Measurements from ENCODE around the gene MKI67.

MKI67 gene

DNA sequence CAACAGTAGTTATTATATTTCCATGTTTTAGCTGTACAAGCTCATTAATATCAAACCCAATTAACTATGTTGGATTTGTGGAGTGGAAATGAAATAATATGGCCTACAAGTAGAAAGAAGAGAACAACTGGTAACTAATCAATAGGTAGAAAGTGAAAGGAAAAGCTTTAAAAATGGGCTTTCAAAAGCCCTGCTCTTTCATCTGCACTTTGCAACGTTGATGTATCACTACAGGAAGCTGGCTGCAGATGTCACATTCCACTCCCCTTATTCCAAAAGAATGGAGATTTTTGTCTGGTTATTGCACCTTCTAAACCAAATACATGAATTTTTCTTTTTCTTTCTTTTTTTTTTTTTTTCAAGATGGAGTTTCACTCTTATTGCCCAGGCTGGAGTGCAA, 11.7 kb upstream of the MKI67 start:
- Mint-ChIP-seq H3K4me1 (no peaks in the 10 kb centered on the region), H3K4me3 (no peak overlapping the region), H3K36me3 (no peaks in the 10 kb centered on the region), H3K27me3 (peaks cover 2% of the 10 kb centered on the region), H3K9me3 (no peaks in the 10 kb centered on the region), H3K27ac (no peak overlapping the region)
- DNase-seq (ENCODE audit: low spot score in 2 of 2) (no peak), ATAC-seq (ENCODE audit: low read depth) (no peak)

DNA sequence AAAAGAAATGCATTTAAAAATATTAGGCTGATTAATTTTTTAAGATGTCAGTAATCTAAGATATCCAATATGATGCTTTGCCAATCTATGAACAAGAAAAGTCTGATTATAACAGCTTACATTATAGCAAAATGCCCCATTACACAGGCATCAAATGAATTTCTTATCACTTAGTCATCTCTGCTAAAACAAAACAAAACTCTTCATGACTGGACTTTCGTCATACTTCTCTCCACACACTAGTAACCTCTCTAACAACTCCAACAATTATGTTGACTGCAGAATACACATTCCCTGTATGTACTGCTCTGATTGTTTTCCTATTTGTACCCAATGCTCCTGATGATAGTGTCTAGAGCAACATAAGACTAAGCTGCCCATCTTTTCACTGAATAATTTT, 3.8 kb upstream of the MKI67 start:
- ATAC-seq (ENCODE audit: low read depth): no peak
- H3K4me3 Mint-ChIP-seq: no peak overlapping the region
- DNase-seq (ENCODE audit: low spot score in 2 of 2): no peak
- H3K9me3 Mint-ChIP-seq: no peaks in the 10 kb centered on the region
- H3K4me1 Mint-ChIP-seq: peaks cover 8% of the 10 kb centered on the region
- H3K27ac Mint-ChIP-seq: no peak overlapping the region
- peaks cover 2% of the 10 kb centered on the region for H3K27me3 Mint-ChIP-seq
- no peaks in the 10 kb centered on the region for H3K36me3 Mint-ChIP-seq

DNA sequence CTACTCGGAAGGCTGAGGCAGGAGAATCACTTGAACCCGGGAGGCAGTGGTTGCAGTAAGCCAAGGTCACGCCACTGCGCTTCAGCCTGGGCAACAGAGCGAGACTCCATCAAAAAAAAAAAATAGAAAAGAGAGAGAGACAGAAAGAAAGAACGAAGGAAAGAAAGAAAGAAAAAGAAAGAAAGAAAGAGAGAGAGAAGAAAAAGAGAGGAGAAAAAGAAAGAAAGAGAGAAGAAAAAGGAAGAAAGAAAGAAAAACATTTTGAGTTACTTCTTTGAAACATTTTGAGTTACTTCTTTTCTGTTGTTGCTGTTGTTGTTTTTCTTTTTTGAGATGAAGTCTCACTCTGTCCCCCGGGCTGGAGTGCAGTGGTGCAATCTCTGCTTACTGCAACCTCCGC, 2.4 kb upstream of the MKI67 start:
- no peak for DNase-seq (ENCODE audit: low spot score in 2 of 2)
- H3K4me3 Mint-ChIP-seq: no peak overlapping the region
- peaks cover 10% of the 10 kb centered on the region for H3K4me1 Mint-ChIP-seq
- H3K9me3 Mint-ChIP-seq: no peaks in the 10 kb centered on the region
- ATAC-seq (ENCODE audit: low read depth): no peak
- peaks cover 7% of the 10 kb centered on the region for H3K27me3 Mint-ChIP-seq
- H3K27ac Mint-ChIP-seq: no peak overlapping the region
- H3K36me3 Mint-ChIP-seq: no peaks in the 10 kb centered on the region

DNA sequence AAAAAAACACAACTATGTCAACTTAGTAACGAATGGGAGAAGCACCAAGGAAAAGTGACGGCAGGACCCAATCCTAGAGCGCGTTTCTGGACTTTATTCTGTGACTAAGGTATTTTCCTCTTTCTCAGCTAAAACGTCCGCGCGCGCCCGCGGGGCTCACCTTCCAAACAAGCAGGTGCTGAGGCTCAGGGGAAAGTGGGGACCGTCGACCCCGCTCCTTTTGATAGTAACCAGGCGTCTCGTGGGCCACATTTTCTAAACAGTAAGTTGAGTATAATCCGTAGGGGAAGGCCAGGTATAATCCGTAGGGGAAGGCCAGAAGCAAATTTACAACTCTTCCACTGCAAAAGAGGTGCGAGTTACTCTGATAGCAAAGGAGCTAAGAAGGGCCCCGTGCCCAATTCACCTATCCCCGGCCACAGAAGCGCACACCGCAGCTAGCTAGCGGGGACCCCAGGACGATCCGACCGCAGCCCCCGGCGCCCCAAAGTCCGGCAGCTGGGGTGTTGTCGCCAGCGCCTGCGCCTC, 743 bp downstream of the MKI67 start:
- Mint-ChIP-seq H3K27ac (peak overlapping the region; percentile 67), H3K9me3 (no peaks in the 10 kb centered on the region), H3K27me3 (peaks cover 9% of the 10 kb centered on the region), H3K4me1 (peaks cover 10% of the 10 kb centered on the region), H3K4me3 (peak overlapping the region; percentile 87), H3K36me3 (no peaks in the 10 kb centered on the region)
- ATAC-seq (ENCODE audit: low read depth) (no peak), DNase-seq (ENCODE audit: low spot score in 2 of 2) (peak in 1 of 2 donors; percentile 21)

DNA sequence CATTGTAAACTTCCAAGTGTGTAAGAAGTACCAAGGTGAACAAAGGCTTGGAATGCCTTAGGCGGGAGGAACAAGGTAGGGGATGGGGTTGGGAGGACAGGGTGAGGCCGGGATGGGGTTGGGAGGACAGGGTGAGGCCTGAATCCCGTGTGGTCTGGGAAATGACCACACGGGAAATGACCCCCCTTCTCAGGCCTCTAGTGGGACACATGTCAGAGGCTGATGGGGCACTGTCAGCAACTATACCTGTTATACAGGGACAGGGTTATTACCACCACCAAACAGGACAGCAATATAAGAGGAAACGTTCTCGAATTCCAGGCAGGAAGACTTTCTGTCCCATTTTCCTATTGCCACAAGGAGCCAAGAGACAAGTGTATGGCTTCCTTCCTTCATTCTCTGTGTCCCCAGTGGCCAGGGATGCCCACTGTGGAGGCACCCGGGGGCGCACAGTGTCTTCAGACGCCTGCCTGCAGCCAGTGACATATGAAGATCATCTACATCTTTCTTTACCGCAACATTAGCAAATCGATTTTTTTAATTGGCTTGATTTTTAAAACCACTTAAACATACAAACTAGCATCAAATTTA, 1.3 kb downstream of the MKI67 start:
- no peak for DNase-seq (ENCODE audit: low spot score in 2 of 2)
- Mint-ChIP-seq H3K27me3 (peaks cover 9% of the 10 kb centered on the region), H3K27ac (peak overlapping the region; percentile 67), H3K4me1 (peaks cover 10% of the 10 kb centered on the region), H3K9me3 (no peaks in the 10 kb centered on the region), H3K4me3 (peak overlapping the region; percentile 87), H3K36me3 (no peaks in the 10 kb centered on the region)
- no peak for ATAC-seq (ENCODE audit: low read depth)

DNA sequence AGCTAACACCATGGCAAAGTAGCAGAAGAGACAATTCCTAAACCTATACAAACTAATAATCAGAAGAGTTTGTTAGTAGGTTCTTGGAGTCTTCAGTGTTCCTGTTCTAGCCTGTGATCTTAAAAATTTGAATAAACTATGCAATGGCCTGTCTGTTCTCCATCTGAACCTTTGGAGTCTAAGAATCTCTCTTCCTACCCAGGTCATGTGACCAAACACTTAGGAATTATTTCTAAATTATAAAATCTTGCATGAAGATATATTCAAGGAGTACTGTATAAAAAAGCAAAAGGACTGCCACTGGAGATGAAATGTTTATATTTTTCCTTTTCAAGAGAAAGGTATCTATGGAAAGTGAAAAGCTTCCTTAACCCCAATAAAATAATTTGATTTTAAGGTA, 2.4 kb downstream of the MKI67 start:
- H3K27ac Mint-ChIP-seq: no peak overlapping the region
- peaks cover 10% of the 10 kb centered on the region for H3K4me1 Mint-ChIP-seq
- no peaks in the 10 kb centered on the region for H3K36me3 Mint-ChIP-seq
- H3K4me3 Mint-ChIP-seq: no peak overlapping the region
- no peaks in the 10 kb centered on the region for H3K9me3 Mint-ChIP-seq
- DNase-seq (ENCODE audit: low spot score in 2 of 2): no peak
- ATAC-seq (ENCODE audit: low read depth): no peak
- peaks cover 9% of the 10 kb centered on the region for H3K27me3 Mint-ChIP-seq

DNA sequence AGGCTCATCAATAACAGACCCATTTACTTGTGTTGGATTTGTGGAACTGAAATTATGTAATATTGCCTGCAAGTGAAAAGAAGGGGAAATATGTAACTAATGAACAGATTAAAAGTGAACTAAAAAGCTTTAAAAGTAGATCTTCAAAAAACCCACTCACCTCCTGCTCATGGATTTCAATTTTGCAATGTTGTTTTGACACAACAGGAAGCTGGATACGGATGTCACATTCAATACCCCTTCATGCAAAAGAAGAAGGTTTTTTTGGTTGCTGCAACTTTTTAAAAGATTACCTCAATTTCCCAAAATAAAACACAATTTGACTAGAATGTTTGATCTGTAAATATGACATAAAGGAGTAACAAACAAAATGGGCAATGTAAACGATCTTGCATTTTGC, 3.3 kb downstream of the MKI67 start:
- Mint-ChIP-seq H3K9me3 (no peaks in the 10 kb centered on the region), H3K4me1 (peaks cover 10% of the 10 kb centered on the region), H3K4me3 (no peak overlapping the region), H3K36me3 (no peaks in the 10 kb centered on the region), H3K27me3 (peaks cover 9% of the 10 kb centered on the region), H3K27ac (no peak overlapping the region)
- ATAC-seq (ENCODE audit: low read depth): no peak
- DNase-seq (ENCODE audit: low spot score in 2 of 2): no peak

DNA sequence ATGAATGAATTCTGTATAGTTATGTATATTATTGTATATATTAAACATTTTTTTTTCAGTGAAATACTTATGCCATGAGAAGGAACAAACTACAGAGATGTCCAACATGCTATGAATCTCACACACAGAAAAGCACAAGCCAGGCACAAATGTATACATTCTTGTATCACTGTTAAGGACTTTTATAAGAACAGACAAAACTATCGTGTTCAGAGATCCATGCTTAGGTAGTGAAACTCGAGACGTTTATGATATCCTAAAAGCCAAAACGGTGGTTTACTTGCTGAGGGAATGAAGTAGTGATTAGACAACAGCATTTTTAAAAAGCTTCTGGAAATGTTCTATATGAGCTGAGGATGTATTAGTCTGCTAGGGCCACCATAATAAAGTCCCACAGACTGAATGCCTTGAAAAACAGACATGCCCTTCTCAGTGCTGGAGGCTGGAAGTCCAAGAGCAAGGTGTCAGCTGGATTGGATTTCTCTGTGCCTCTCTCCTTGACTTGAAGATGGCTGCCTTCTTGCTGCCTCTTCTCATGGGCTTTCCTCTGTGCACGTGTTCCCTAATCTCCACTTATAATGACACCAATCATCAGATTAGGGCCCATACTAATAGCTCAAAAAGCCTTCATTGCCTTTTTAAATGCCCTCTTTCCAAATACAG, 4.3 kb downstream of the MKI67 start:
- peaks cover 6% of the 10 kb centered on the region for H3K4me1 Mint-ChIP-seq
- H3K27ac Mint-ChIP-seq: no peak overlapping the region
- H3K4me3 Mint-ChIP-seq: no peak overlapping the region
- ATAC-seq (ENCODE audit: low read depth) (no peak), DNase-seq (ENCODE audit: low spot score in 2 of 2) (no peak)
- no peaks in the 10 kb centered on the region for H3K36me3 Mint-ChIP-seq
- H3K9me3 Mint-ChIP-seq: no peaks in the 10 kb centered on the region
- peaks cover 9% of the 10 kb centered on the region for H3K27me3 Mint-ChIP-seq

DNA sequence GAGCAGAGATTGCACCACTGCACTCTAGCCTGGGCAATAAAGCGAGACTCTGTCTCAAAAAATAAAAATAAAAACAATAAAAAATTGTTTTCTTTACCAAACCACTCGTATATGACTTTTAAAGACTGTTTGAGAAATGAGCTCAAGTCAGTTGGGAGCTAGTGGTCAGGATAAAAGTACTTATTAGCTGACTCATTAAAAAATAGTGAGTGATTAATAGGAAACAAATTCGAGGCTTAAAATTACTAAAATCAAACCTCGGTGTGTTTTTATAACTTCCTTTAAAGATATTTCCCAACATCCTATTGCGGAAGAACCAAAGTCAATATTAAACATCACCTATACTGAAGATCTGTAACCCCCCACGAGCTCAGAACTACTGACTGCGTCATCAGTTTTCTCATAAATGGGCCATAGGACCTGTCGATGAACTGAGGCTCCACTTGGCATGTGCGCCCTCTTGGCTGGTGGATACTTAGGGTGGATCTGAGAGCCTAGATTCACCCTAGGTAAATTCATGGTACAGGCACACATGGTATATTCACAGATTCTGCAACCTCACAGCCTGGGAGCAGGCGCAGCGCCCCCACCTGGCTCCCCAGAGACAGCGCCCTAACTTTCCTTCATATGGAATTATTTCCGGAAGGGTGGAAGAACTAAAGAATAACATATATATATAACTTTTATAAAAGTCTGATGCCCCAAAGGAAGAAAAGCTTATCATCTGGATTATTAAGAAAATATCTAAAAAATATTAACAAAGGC, 9.2 kb downstream of the MKI67 start:
- H3K4me3 Mint-ChIP-seq: no peak overlapping the region
- H3K27ac Mint-ChIP-seq: no peak overlapping the region
- DNase-seq (ENCODE audit: low spot score in 2 of 2) (no peak), ATAC-seq (ENCODE audit: low read depth) (no peak)
- H3K9me3 Mint-ChIP-seq: no peaks in the 10 kb centered on the region
- H3K27me3 Mint-ChIP-seq: peaks cover 2% of the 10 kb centered on the region
- H3K4me1 Mint-ChIP-seq: no peaks in the 10 kb centered on the region
- H3K36me3 Mint-ChIP-seq: no peaks in the 10 kb centered on the region

DNA sequence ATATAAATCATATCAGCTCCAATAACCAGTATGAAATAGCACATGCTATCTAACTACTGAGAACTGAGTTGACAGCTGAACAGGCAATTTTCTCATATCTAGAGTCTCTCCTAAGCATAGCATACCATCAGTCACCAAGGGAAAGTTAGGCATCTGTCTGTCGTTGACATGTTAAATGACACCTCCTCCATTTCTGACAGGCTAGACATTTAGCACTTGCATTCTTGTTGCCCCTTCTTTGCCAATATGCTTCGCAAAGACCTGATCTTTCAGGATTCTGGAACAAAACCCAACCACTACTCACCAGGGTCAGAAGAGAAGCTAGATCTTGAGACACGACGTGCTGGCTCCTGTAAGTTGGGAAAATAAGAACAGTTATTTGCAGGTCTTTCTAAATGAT, 10.0 kb downstream of the MKI67 start:
- Mint-ChIP-seq H3K27me3 (peaks cover 2% of the 10 kb centered on the region), H3K36me3 (no peaks in the 10 kb centered on the region), H3K9me3 (no peaks in the 10 kb centered on the region), H3K27ac (no peak overlapping the region), H3K4me1 (no peaks in the 10 kb centered on the region), H3K4me3 (no peak overlapping the region)
- ATAC-seq (ENCODE audit: low read depth) (no peak), DNase-seq (ENCODE audit: low spot score in 2 of 2) (no peak)

DNA sequence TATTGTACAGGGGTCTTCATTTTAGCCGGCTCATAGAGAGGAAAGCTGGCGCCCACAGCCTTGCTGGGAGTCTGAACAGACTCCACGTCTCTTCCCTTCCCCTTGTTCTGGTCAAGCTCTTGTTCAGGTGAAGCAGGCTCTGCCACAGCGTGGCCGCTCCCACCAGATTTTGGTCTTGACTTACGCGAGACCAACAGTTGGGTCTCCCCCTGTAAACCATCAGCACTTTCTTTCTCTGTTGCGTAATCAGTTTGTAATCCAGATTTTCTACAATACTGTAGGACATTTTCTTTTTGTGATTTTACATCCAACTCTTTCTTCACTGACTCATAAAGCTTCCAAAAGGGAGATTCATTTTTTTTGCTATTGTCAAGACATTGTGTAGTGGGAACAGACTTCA, 10.9 kb downstream of the MKI67 start:
- no peak for ATAC-seq (ENCODE audit: low read depth)
- H3K27me3 Mint-ChIP-seq: no peaks in the 10 kb centered on the region
- no peak overlapping the region for H3K27ac Mint-ChIP-seq
- no peak overlapping the region for H3K4me3 Mint-ChIP-seq
- no peaks in the 10 kb centered on the region for H3K4me1 Mint-ChIP-seq
- no peaks in the 10 kb centered on the region for H3K9me3 Mint-ChIP-seq
- no peaks in the 10 kb centered on the region for H3K36me3 Mint-ChIP-seq
- DNase-seq (ENCODE audit: low spot score in 2 of 2): no peak

DNA sequence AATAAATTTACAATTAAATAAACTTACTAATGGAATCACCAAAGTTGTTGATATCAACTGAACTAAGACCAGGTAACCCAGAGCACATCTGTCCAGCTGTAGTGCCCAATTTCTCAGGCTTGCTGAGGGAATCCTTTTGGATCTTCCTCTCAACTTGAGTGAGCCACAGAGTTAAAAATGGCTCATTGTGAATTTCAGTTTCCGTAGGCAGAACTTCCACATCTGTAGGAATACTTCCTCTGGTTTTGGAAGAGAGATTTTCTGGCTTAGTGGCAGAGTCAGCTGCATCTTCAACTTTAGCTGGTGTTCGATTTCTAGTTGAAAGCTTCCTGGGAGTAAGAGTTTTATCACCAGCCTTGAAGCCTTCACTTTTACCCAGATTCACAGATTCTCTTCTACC, 11.3 kb downstream of the MKI67 start:
- H3K9me3 Mint-ChIP-seq: no peaks in the 10 kb centered on the region
- DNase-seq (ENCODE audit: low spot score in 2 of 2) (no peak), ATAC-seq (ENCODE audit: low read depth) (no peak)
- no peaks in the 10 kb centered on the region for H3K4me1 Mint-ChIP-seq
- no peak overlapping the region for H3K27ac Mint-ChIP-seq
- H3K36me3 Mint-ChIP-seq: no peaks in the 10 kb centered on the region
- no peak overlapping the region for H3K4me3 Mint-ChIP-seq
- H3K27me3 Mint-ChIP-seq: no peaks in the 10 kb centered on the region

DNA sequence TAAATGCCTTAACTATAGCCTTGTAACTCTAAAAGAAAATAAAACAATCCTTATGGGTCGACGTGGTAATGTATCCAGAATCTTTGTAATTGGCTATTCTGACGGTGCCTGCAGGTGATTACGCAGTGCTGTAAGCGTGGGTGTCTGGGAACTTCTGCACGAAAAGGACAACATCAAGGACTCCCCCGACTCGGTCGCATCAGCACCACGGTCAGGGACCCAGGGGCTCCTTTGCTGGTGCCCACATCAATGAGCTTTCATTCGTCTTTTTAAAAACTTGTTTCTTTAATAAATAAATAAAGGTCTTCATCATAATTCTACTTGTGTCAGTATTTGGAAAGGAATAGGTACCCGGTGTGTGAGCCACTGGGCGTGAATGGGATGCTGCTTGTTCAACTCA, 13.2 kb downstream of the MKI67 start:
- H3K4me3 Mint-ChIP-seq: no peak overlapping the region
- H3K9me3 Mint-ChIP-seq: no peaks in the 10 kb centered on the region
- no peak overlapping the region for H3K27ac Mint-ChIP-seq
- no peak for DNase-seq (ENCODE audit: low spot score in 2 of 2)
- H3K27me3 Mint-ChIP-seq: no peaks in the 10 kb centered on the region
- no peaks in the 10 kb centered on the region for H3K4me1 Mint-ChIP-seq
- ATAC-seq (ENCODE audit: low read depth): no peak
- H3K36me3 Mint-ChIP-seq: no peaks in the 10 kb centered on the region

DNA sequence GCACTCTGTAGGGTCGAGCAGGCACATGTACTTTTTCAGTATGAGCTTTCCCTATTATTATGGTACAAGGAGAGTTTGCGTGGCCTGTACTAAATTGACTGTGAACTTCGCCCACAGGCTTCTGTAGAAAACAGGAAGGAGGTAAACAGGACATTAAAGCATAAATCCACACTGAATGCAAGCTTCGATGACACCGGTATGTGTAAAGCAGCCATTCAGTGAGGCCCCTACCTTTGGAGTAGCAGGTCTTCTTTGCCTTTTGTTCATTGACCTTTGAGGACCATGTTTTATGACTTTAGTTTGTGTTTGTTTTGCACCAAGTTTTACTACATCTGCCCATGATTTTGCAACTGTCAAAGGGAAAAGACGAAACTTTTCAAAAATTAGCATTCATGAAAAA, 14.5 kb downstream of the MKI67 start:
- DNase-seq (ENCODE audit: low spot score in 2 of 2) (no peak), ATAC-seq (ENCODE audit: low read depth) (no peak)
- Mint-ChIP-seq H3K4me1 (no peaks in the 10 kb centered on the region), H3K4me3 (no peak overlapping the region), H3K36me3 (no peaks in the 10 kb centered on the region), H3K9me3 (no peaks in the 10 kb centered on the region), H3K27ac (no peak overlapping the region), H3K27me3 (no peaks in the 10 kb centered on the region)
